Measurements from ENCODE around the gene KAT2B. TPM values are rescaled to one million over a fixed set of nuclear protein-coding genes. Genes with fewer than 3 reads are reported as not detected.

The KAT2B gene
- total RNA-seq, 1 experiment from 2014 or later = 3.7 TPM

- Histone ChIP-seq H2AFZ (ENCODE audit: low read depth, low read length, poor library complexity, severe bottlenecking) (no peak overlapping the region), H3K36me3 (ENCODE audit: control insufficient read depth in 1 of 2, insufficient read depth in 2 of 2, low read length in 2 of 2) (no peaks in the 10 kb centered on the region), H3K27me3 (ENCODE audit: insufficient read depth, low read length) (no peaks in the 10 kb centered on the region), H3K4me2 (ENCODE audit: low read length) (no peak overlapping the region), H3K9me2 (ENCODE audit: insufficient read depth) (no peaks in the 10 kb centered on the region), H3K27ac (ENCODE audit: low read depth, low read length) (no peak overlapping the region), H4K20me1 (ENCODE audit: insufficient read depth) (no peaks in the 10 kb centered on the region), H3K4me1 (ENCODE audit: control insufficient read depth in 1 of 2, insufficient read depth in 2 of 2, low read length in 2 of 2) (no peaks in the 10 kb centered on the region), H3K9me3 (ENCODE audit: control insufficient read depth in 1 of 2, insufficient read depth in 1 of 2, low read depth in 1 of 2, low read length in 2 of 2) (no peaks in the 10 kb centered on the region), H3K4me3 (replicated peaks in 1 of 2; ENCODE audit: low read depth in 1 of 2, low read length in 2 of 2) (no peak overlapping the region), H3K9ac (ENCODE audit: low read length) (no peak overlapping the region), H3K79me2 (ENCODE audit: insufficient read depth, low read length) (no peaks in the 10 kb centered on the region)
- DNase-seq (ENCODE audit: low read depth, low spot score) (no peak), ATAC-seq (no peak)
- CTCF ChIA-PET = no interaction called here
- RAD21 ChIA-PET (ENCODE audit: low non-redundant PET in 1 of 2, low total read pairs in 2 of 2, uncharacterized antibody in 2 of 2, unreplicated experiment in 2 of 2) = no interaction called here
- POLR2A ChIA-PET = no interaction called here
- intact Hi-C loops (cut with micrococcal nuclease) = no loop called here
- TF ChIP-seq TCF7L2 (IDR thresholded peaks at IDR 0.05; ENCODE audit: borderline replicate concordance, extremely low read depth, insufficient read depth, insufficient read length) (no peak), POLR2A (IDR thresholded peaks at IDR 0.05; ENCODE audit: borderline replicate concordance, extremely low read depth, insufficient read depth, insufficient read length) (no peak), REST (IDR thresholded peaks at IDR 0.05; ENCODE audit: low read depth) (no peak), RAD21 (IDR thresholded peaks at IDR 0.05; ENCODE audit: low read depth) (no peak)
- no TSS peak for BruUV-seq (replicated peaks)
Measured at GRCh38 chr3:20068512-20069177, 28.4 kb downstream of the KAT2B start.

- Histone ChIP-seq H4K20me1 (ENCODE audit: insufficient read depth) (no peaks in the 10 kb centered on the region), H3K36me3 (ENCODE audit: control insufficient read depth in 1 of 2, insufficient read depth in 2 of 2, low read length in 2 of 2) (no peaks in the 10 kb centered on the region), H3K9ac (ENCODE audit: low read length) (no peak overlapping the region), H3K27me3 (ENCODE audit: insufficient read depth, low read length) (no peaks in the 10 kb centered on the region), H3K79me2 (ENCODE audit: insufficient read depth, low read length) (no peaks in the 10 kb centered on the region), H3K27ac (ENCODE audit: low read depth, low read length) (no peak overlapping the region), H2AFZ (ENCODE audit: low read depth, low read length, poor library complexity, severe bottlenecking) (no peak overlapping the region), H3K4me3 (replicated peaks in 1 of 2; ENCODE audit: low read depth in 1 of 2, low read length in 2 of 2) (no peak overlapping the region), H3K9me3 (ENCODE audit: control insufficient read depth in 1 of 2, insufficient read depth in 1 of 2, low read depth in 1 of 2, low read length in 2 of 2) (no peaks in the 10 kb centered on the region), H3K4me1 (ENCODE audit: control insufficient read depth in 1 of 2, insufficient read depth in 2 of 2, low read length in 2 of 2) (no peaks in the 10 kb centered on the region), H3K4me2 (ENCODE audit: low read length) (no peak overlapping the region), H3K9me2 (ENCODE audit: insufficient read depth) (no peaks in the 10 kb centered on the region)
- ChIA-PET POLR2A (no interaction called here), CTCF (no interaction called here), RAD21 (ENCODE audit: low non-redundant PET in 1 of 2, low total read pairs in 2 of 2, uncharacterized antibody in 2 of 2, unreplicated experiment in 2 of 2) (no interaction called here)
- no peak for ATAC-seq
- intact Hi-C loops (cut with micrococcal nuclease) = no loop called here
- no TSS peak for BruUV-seq (replicated peaks)
- DNase-seq (ENCODE audit: low read depth, low spot score) = no peak
- TF ChIP-seq ZBTB33 (IDR thresholded peaks at IDR 0.05; ENCODE audit: extremely low read depth, insufficient replicate concordance, low read length) (no peak), RAD21 (IDR thresholded peaks at IDR 0.05; ENCODE audit: low read depth) (no peak), ZNF274 (IDR thresholded peaks at IDR 0.05; ENCODE audit: low read depth, low read length) (no peak), ELF1 (IDR thresholded peaks at IDR 0.05; ENCODE audit: borderline replicate concordance, low read depth) (no peak), YY1 (IDR thresholded peaks at IDR 0.05; ENCODE audit: extremely low read depth, insufficient replicate concordance, low read depth, low read length) (no peak), JUND (IDR thresholded peaks at IDR 0.05) (no peak), EZH2phosphoT487 (IDR thresholded peaks at IDR 0.05; ENCODE audit: borderline replicate concordance) (no peak), MAX (IDR thresholded peaks at IDR 0.05) (no peak), POLR2A (IDR thresholded peaks at IDR 0.05; ENCODE audit: borderline replicate concordance, extremely low read depth, insufficient read depth, insufficient read length) (no peak), EZH2 (IDR thresholded peaks at IDR 0.05) (no peak), POLR2AphosphoS5 (IDR thresholded peaks at IDR 0.05; ENCODE audit: low read depth, low read length) (no peak), SIN3A (IDR thresholded peaks at IDR 0.05; ENCODE audit: low read depth) (no peak)
Measured at GRCh38 chr3:20069178-20069532, 28.9 kb downstream of the KAT2B start.
